IMR-90 (cell line): Measurements from ENCODE around the gene CADM2. TPM values are rescaled to one million over a fixed set of nuclear protein-coding genes. Genes with fewer than 3 reads are reported as not detected.

Experiments
- ATAC-seq: fragments of 200-7000 bp; cut with Tn5 transposase; 2 replicates; pipeline ENCODE4 v1.9.1; 2020; ENCODE audit warnings: low read depth, mild to moderate bottlenecking, moderate library complexity
- BruUV-seq: library from RNA; stranded (reverse); fragments of 400-500 nt; replicated peaks from 2 replicates; lab custom pipeline; 2021; lab: Mats Ljungman, UMichigan
- CTCF ChIA-PET: fragments of 300-600 bp; formaldehyde crosslinking; extraction: SDS; loops from one replicate; lab custom pipeline; 2021; ENCODE audit warnings: antibody characterized with exemption; lab: Yijun Ruan, JAX
- POLR2A ChIA-PET: fragments of 300-600 bp; sonication (Branson Sonifier 250); formaldehyde crosslinking; loops from one replicate; lab custom pipeline; 2022; ENCODE audit warnings: antibody characterized with exemption; ENCODE audit not compliant: unreplicated experiment; lab: Charles Lee
- DNase-seq: peaks from one replicate; pipeline ENCODE4 v3.0.0; 2013
- H2AFZ ChIP-seq: replicated peaks from 2 replicates; pipeline ENCODE3; 2013; ENCODE audit warnings: low read length, mild to moderate bottlenecking; ENCODE audit not compliant: poor library complexity
- H2AK5ac ChIP-seq: 2 replicates; pipeline ENCODE4 v1.6.1; 2013; ENCODE audit warnings: low read depth, low read length, inconsistent platforms
- H2AK9ac ChIP-seq: replicated peaks from 2 replicates; pipeline ENCODE3; 2013; ENCODE audit warnings: mild to moderate bottlenecking, low read depth, low read length, moderate library complexity; ENCODE audit not compliant: poor library complexity
- H2BK120ac ChIP-seq: 2 replicates; pipeline ENCODE4 v1.6.1; 2013; ENCODE audit warnings: low read depth, low read length, inconsistent platforms
- H2BK15ac ChIP-seq: 3 replicates; pipeline ENCODE4 v1.6.1; 2013; ENCODE audit warnings: low read depth, low read length, inconsistent platforms
- H2BK20ac ChIP-seq: 2 replicates; pipeline ENCODE4 v1.6.1; 2013; ENCODE audit warnings: low read depth, mild to moderate bottlenecking, inconsistent platforms, low read length, moderate library complexity
- H2BK5ac ChIP-seq: 2 replicates; pipeline ENCODE4 v1.6.1; 2013; ENCODE audit warnings: mild to moderate bottlenecking, low read depth, low read length, inconsistent platforms; ENCODE audit not compliant: poor library complexity, severe bottlenecking
- H3K14ac ChIP-seq: replicated peaks from 2 replicates; pipeline ENCODE4 v1.6.1; 2013; ENCODE audit warnings: low read depth, low read length, inconsistent platforms
- H3K18ac ChIP-seq: 2 replicates; pipeline ENCODE4 v1.6.1; 2013; ENCODE audit warnings: low read depth, low read length, control low read depth
- H3K23ac ChIP-seq: 2 replicates; pipeline ENCODE4 v1.6.1; 2013; ENCODE audit warnings: low read depth, low read length, inconsistent platforms
- H3K27ac ChIP-seq: 2 replicates; pipeline ENCODE4 v1.5.1; 2013; ENCODE audit warnings: mild to moderate bottlenecking, control low read depth, low read length; ENCODE audit not compliant: insufficient read depth
- H3K27me3 ChIP-seq: 2 replicates; pipeline ENCODE4 v1.6.1; 2013; ENCODE audit warnings: low read length; ENCODE audit not compliant: control insufficient read depth, insufficient read depth
- H3K36me3 ChIP-seq: 2 replicates; pipeline ENCODE4 v1.6.1; 2013; ENCODE audit warnings: low read length, mixed read lengths; ENCODE audit not compliant: control insufficient read depth, insufficient read depth
- H3K4ac ChIP-seq: 2 replicates; pipeline ENCODE4 v1.6.1; 2013; ENCODE audit warnings: low read depth, low read length, inconsistent platforms
- H3K4me1 ChIP-seq: 2 replicates; pipeline ENCODE4 v1.6.1; 2013; ENCODE audit warnings: low read length, mixed read lengths; ENCODE audit not compliant: control insufficient read depth, insufficient read depth
- H3K4me2 ChIP-seq: 2 replicates; pipeline ENCODE4 v1.6.1; 2013; ENCODE audit warnings: low read depth, mild to moderate bottlenecking, control low read depth, low read length, moderate library complexity
- H3K4me3 ChIP-seq: 2 replicates; pipeline ENCODE4 v1.5.1; 2013; ENCODE audit warnings: low read depth, mild to moderate bottlenecking, control low read depth, low read length, moderate library complexity; ENCODE audit not compliant: insufficient read depth
- H3K56ac ChIP-seq: 2 replicates; pipeline ENCODE4 v1.6.1; 2013; ENCODE audit warnings: low read length, inconsistent platforms; ENCODE audit not compliant: insufficient read depth; ENCODE audit errors: extremely low read depth
- H3K79me1 ChIP-seq, 2 experiments: 2 replicates each; pipeline ENCODE4 v1.6.1; 2013; ENCODE audit warnings: low read length in 2 of 2, inconsistent platforms in 1 of 2, low read depth in 1 of 2
- H3K9ac ChIP-seq: 2 replicates; pipeline ENCODE4 v1.6.1; 2013; ENCODE audit warnings: low read depth, low read length, control low read depth
- H3K9me1 ChIP-seq: 2 replicates; pipeline ENCODE4 v1.6.1; 2013; ENCODE audit warnings: low read length, inconsistent platforms; ENCODE audit not compliant: insufficient read depth
- H3K9me3 ChIP-seq: 2 replicates; pipeline ENCODE4 v1.6.1; 2013; ENCODE audit warnings: low read length; ENCODE audit not compliant: control insufficient read depth, insufficient read depth
- H4K20me1 ChIP-seq: 2 replicates; pipeline ENCODE4 v1.6.1; 2013; ENCODE audit warnings: low read length, inconsistent platforms; ENCODE audit not compliant: insufficient read depth
- H4K5ac ChIP-seq: 2 replicates; pipeline ENCODE4 v1.6.1; 2013; ENCODE audit warnings: mild to moderate bottlenecking, low read depth, low read length, control low read depth
- H4K8ac ChIP-seq, 2 experiments: 2 replicates each; pipeline ENCODE4 v1.6.1; 2013; ENCODE audit warnings: low read depth in 2 of 2, low read length in 2 of 2, control low read depth in 1 of 2, inconsistent platforms in 1 of 2
- H4K91ac ChIP-seq: 2 replicates; pipeline ENCODE4 v1.6.1; 2013; ENCODE audit warnings: low read depth, low read length, inconsistent platforms; ENCODE audit not compliant: insufficient read depth
- BHLHE40 ChIP-seq: fragments of 150-350 bp; IDR thresholded peaks from 2 replicates; pipeline ENCODE4 v1.6.1; 2016; ENCODE audit warnings: mild to moderate bottlenecking, low read depth, low read length
- CEBPB ChIP-seq: IDR thresholded peaks from 2 replicates; pipeline ENCODE4 v1.6.1; 2012; ENCODE audit warnings: low read depth, low read length, improper control_type of control experiment
- CHD1 ChIP-seq: IDR thresholded peaks from 2 replicates; pipeline ENCODE4 v1.6.1; 2012; ENCODE audit warnings: low read depth, low read length, improper control_type of control experiment
- ELK1 ChIP-seq: fragments of 150-350 bp; IDR thresholded peaks from 2 replicates; pipeline ENCODE4 v1.6.1; 2016; ENCODE audit warnings: low read depth, mild to moderate bottlenecking, low read length, moderate library complexity, borderline replicate concordance
- FOS ChIP-seq: fragments of 150-350 bp; IDR thresholded peaks from 2 replicates; pipeline ENCODE4 v1.6.1; 2016; ENCODE audit warnings: low read depth, low read length
- MAFK ChIP-seq: IDR thresholded peaks from 2 replicates; pipeline ENCODE4 v1.6.1; 2012; ENCODE audit warnings: low read depth, low read length, improper control_type of control experiment
- MAZ ChIP-seq: IDR thresholded peaks from 2 replicates; pipeline ENCODE4 v1.6.1; 2012; ENCODE audit warnings: low read depth, mild to moderate bottlenecking, low read length, improper control_type of control experiment, moderate library complexity, borderline replicate concordance
- MXI1 ChIP-seq: IDR thresholded peaks from 2 replicates; pipeline ENCODE4 v1.6.1; 2012; ENCODE audit warnings: low read depth, mild to moderate bottlenecking, low read length, moderate library complexity, borderline replicate concordance
- NFE2L2 ChIP-seq: fragments of 150-350 bp; IDR thresholded peaks from 2 replicates; pipeline ENCODE4 v1.6.1; 2016; ENCODE audit warnings: low read depth, mild to moderate bottlenecking, low read length
- POLR2A ChIP-seq: IDR thresholded peaks from 2 replicates; pipeline ENCODE4 v1.6.1; 2012; ENCODE audit warnings: mild to moderate bottlenecking, low read depth, low read length
- RAD21 ChIP-seq: IDR thresholded peaks from 2 replicates; pipeline ENCODE4 v1.6.1; 2012; ENCODE audit warnings: low read length, improper control_type of control experiment
- RCOR1 ChIP-seq: IDR thresholded peaks from 2 replicates; pipeline ENCODE4 v1.6.1; 2012; ENCODE audit warnings: mild to moderate bottlenecking, low read length, improper control_type of control experiment; ENCODE audit not compliant: insufficient replicate concordance
- RFX5 ChIP-seq: IDR thresholded peaks from 2 replicates; pipeline ENCODE4 v1.8.0; 2012; ENCODE audit warnings: low read depth, mild to moderate bottlenecking, low read length, moderate library complexity
- SMC3 ChIP-seq: fragments of 150-350 bp; IDR thresholded peaks from 2 replicates; pipeline ENCODE4 v1.6.1; 2016; ENCODE audit warnings: low read depth, mild to moderate bottlenecking, antibody characterized with exemption, low read length, moderate library complexity
- USF2 ChIP-seq: fragments of 150-350 bp; IDR thresholded peaks from 2 replicates; pipeline ENCODE4 v1.6.1; 2017; ENCODE audit warnings: mild to moderate bottlenecking, antibody characterized with exemption, low read length, low read depth
- WGBS, 2 experiments: methylation state at CpG; one replicate each; pipeline versions ENCODE4 v1.1.5 to v1.1.7; 2013; ENCODE audit warnings: missing lambda C conversion rate in 2 of 2; ENCODE audit not compliant: insufficient read length in 1 of 2; ENCODE audit errors: extremely low coverage in 2 of 2; 5-methylcytosine and 5-hydroxymethylcytosine counted together
- dilution Hi-C: fragments of 300-500 bp; cut with HindIII; formaldehyde crosslinking; loops from one replicate; pipeline ENCODE4 v1.14.3; 2018; ENCODE audit warnings: low sequenced_read_pairs; ENCODE audit not compliant: unreplicated experiment
- in situ Hi-C: fragments of 300-500 bp; cut with MboI; formaldehyde crosslinking; loops from 3 replicates; pipeline ENCODE4 v1.14.3; 2019; ENCODE audit warnings: low sequenced_read_pairs, inconsistent platforms, mixed read lengths
- intact Hi-C: fragments of 100-400 bp; cut with micrococcal nuclease; formaldehyde crosslinking; loops from 2 replicates; pipeline ENCODE4 v1.10.0; 2022
- polyA plus RNA-seq, 3 experiments: library from polyadenylated mRNA; depleted of rRNA; stranded (reverse); fragments of >200 nt; gene quantifications; 2 replicates each; pipeline ENCODE4 v1.2.3, GENCODE V29; 2012; ENCODE audit warnings: low replicate concordance in 1 of 3
- total RNA-seq: library from RNA; depleted of rRNA; stranded (reverse); fragments of >200 nt; gene quantifications from 2 replicates; pipeline ENCODE4 v1.2.3, GENCODE V29; 2012
- TF ChIP-seq, protein P1 (sequence below): conservative IDR thresholded peaks from 2 replicates; pipeline ENCODE4 v1.5.1; 2012; ENCODE audit warnings: mild to moderate bottlenecking, low read depth, low read length, improper control_type of control experiment

CADM2 gene
- total and polyA plus RNA-seq, 2 of the 4 experiments (the other 2 are of a cell fraction) = not detected

GRCh38 chr3:85189731-85190130 lies 230.9 kb downstream of the CADM2 start:
- ATAC-seq (no peak), DNase-seq (no peak)
- Histone ChIP-seq H3K56ac (no peak overlapping the region), H4K91ac (no peak overlapping the region), H3K79me1 (no peaks in the 10 kb centered on the region), H3K9me3 (no peaks in the 10 kb centered on the region), H3K9ac (no peak overlapping the region), H3K27me3 (no peaks in the 10 kb centered on the region), H3K9me1 (no peaks in the 10 kb centered on the region), H3K4me2 (no peak overlapping the region), H4K20me1 (no peaks in the 10 kb centered on the region), H2BK5ac (no peak overlapping the region), H3K4me3 (no peak overlapping the region), H2BK20ac (no peak overlapping the region), H2BK15ac (no peak overlapping the region), H3K4ac (no peak overlapping the region), H2BK120ac (no peak overlapping the region), H3K27ac (no peak overlapping the region), H3K36me3 (no peaks in the 10 kb centered on the region), H3K18ac (no peak overlapping the region), H4K5ac (no peak overlapping the region), H2AK9ac (no peak overlapping the region), H3K4me1 (no peaks in the 10 kb centered on the region), H3K14ac (no peak overlapping the region), H3K23ac (no peak overlapping the region), H2AFZ (no peak overlapping the region), H4K8ac (no peak overlapping the region), H2AK5ac (no peak overlapping the region)
- no TSS peak for BruUV-seq
- in situ Hi-C loops (no loop called here), intact Hi-C loops (no loop called here), dilution Hi-C loops (no loop called here)
- ChIA-PET CTCF (interaction anchor here (1.1 kb wide), 1 partner anchor 22 kb away, joined by 3 read pairs; no protein-coding TSS in a partner anchor), POLR2A (no interaction called here)
- TF ChIP-seq NFE2L2 (no peak), MAFK (no peak), POLR2A (no peak), BHLHE40 (no peak), USF2 (no peak), MXI1 (no peak), FOS (no peak), CHD1 (no peak), CEBPB (no peak), SMC3 (no peak), RAD21 (no peak), RFX5 (no peak), ELK1 (no peak), MAZ (no peak), RCOR1 (no peak)
- TF ChIP-seq, protein P1, sequence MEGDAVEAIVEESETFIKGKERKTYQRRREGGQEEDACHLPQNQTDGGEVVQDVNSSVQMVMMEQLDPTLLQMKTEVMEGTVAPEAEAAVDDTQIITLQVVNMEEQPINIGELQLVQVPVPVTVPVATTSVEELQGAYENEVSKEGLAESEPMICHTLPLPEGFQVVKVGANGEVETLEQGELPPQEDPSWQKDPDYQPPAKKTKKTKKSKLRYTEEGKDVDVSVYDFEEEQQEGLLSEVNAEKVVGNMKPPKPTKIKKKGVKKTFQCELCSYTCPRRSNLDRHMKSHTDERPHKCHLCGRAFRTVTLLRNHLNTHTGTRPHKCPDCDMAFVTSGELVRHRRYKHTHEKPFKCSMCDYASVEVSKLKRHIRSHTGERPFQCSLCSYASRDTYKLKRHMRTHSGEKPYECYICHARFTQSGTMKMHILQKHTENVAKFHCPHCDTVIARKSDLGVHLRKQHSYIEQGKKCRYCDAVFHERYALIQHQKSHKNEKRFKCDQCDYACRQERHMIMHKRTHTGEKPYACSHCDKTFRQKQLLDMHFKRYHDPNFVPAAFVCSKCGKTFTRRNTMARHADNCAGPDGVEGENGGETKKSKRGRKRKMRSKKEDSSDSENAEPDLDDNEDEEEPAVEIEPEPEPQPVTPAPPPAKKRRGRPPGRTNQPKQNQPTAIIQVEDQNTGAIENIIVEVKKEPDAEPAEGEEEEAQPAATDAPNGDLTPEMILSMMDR = no peak
- WGBS, 2 experiments = no CpG with 5 or more reads among the region's 3 CpGs
